ENCODE data around the gene GPR25.

DNA sequence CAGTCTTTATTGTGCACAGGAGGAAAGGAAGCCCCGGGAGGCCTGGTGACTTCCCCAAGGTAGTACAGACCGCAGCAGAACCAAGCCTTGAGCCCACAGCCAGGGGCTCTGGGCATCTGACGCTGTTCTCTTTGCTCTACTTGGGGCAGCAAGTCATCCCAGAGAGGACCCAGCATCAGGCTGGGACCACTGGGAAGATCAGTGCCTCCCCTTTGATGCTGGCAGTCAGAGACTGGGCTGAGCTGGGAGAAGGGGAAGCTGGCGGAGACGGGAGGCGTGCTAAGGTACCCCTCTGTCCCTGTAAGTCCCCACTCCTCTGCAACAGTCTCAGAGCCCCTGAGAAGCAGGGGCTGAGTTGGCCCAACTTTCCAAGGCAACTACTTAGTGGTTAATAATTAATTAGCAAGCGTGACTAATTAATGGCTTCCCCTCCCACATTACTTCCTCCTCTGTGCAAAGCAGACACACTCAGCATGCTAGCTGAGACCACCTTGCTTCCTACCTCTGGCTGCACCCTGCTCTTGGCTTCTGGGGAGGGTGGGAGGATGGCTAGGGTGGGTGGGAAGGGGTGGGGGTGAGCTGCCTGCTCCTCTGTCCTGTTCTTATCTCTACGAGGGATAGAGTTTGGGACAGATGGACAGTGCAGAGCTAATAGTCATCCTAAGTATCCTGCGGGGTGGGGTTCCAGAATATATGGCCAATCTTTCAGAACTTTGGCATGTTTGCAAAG, 23.2 kb downstream of the GPR25 start:
- TF ChIP-seq GATA2 (IDR thresholded peaks at IDR 0.05; ENCODE audit: low read depth, low read length) (no peak), GATA3 (IDR thresholded peaks at IDR 0.05; ENCODE audit: low read depth, low read length) (no peak)

Measured in SH-SY5Y (cell line).